NCI-H2227 (cell line): ENCODE data around the gene OR4E1.
"Not testable (repeated sequence)": the region's sequence is repeated elsewhere in the genome, so short reads cannot be mapped to it uniquely, and the experiment has no call there.

ENCODE experiments used
- DNase-seq: peaks from one replicate; lab custom pipeline; 2025; ENCODE audit not compliant: unreplicated experiment; lab: John Stamatoyannopoulos, UW

Gene OR4E1

DNA sequence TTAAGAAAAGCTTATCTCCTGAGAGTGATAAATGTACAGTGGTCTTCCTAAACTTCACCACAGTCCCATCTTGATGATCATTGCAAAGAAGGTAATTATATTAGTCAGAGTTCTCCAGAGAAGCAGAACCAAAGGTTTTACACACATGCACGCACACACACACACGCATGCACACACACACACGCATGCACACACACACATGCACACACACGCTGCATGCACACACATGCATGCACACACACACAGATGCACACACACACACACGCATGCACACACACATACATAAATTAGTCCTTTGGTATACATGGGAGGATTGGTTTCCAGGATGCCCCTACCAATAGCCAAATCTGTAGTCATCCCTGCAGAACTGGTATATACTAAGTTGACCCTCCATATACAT, 19.4 kb downstream of the OR4E1 start:
- no peak for DNase-seq

DNA sequence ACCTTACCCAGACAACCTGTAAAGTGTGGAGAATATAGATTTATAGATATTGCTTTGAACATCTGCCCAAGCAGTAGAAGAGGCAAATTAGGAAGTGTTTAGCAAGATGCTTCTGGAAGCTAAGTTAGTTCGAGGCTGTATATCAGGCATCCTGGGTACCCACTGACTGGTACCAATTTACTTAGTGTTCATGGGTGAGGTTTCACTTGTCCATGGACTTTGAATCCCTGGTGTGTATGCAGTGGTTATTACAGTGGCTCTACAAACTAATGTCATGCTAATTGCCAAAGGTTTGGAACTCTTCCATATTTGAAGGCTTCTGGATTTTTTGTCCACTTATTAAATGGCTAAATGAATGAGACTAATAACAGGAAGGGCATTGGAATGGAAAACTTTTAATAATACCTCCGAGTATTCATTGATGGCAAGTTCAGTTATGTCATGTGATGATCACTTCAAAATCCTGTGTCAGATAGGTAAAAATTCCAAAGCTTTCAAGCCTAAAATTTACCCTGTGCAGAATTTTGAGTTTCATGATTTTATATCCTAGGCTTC, 20.2 kb downstream of the OR4E1 start, which contains the start of gene OR4E2:
Gene OR4E2 (plus strand): TSS at position 505 of the 555 bp plus-strand sequence. CDS start 11,248 bp downstream, outside the sequence.
- DNase-seq: no peak

DNA sequence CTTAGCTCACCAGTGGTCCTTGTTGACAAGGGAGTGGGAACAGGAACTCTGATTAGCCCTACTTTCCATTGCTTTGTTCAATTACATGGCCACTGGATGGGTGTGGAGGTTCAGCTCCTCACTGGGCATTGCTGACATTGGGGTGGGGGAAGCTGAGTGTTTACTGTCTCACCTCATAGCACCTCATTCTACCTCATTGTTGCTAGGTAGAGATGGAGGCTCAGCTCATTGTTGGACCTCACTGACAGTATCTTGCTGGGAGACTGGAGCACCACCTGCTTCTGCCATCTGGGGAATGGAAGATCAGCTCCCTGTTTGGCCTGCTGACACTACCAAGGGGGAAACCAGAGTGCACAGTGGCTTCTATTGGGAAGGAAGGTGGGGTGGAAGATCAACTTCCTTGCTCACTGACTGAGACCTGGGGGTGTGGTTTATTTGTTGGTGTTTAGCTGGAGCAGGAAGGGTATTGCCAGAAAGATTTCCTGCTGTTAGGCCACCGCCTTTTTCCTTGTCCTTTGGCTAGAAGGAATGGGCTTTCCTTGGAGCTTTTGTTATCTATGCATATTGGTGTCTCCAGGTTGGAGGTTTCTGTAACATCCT, 21.3 kb downstream of the OR4E1 start:
- no peak for DNase-seq

DNA sequence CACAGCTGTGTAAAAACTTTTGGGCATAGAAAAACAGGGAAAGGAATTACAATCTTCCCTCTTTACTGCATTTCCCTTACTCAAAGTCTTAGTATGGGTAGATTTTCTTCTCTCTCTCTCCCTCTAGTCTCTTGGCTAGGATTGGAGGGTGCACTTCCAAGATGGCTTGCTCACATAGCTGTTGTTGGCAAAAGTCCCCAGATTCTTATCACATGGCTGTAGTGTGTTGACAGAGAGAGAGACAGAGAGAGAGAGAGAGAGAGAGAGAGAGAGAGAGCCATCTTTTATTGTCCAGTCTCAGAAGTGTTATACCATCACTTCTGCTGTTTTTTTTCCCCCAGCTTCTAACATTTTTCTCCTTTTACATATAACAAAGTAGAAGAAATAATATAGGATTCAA, 26.2 kb downstream of the OR4E1 start:
- no peak for DNase-seq

DNA sequence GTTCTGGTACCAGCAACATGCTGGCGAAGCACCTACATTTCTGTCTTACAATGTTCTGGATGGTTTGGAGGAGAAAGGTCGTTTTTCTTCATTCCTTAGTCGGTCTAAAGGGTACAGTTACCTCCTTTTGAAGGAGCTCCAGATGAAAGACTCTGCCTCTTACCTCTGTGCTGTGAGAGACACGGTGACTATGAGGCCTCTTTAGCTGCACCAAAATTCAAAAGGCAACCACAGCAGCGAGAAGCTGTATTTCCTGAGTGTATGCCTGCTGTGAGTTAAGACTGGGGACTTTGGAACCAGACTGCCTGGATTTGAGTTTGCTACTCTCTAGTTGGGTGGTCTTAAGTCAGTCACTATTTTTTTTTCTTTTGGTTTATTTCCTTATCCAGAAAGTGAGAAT, 30.2 kb downstream of the OR4E1 start:
- DNase-seq: no peak

DNA sequence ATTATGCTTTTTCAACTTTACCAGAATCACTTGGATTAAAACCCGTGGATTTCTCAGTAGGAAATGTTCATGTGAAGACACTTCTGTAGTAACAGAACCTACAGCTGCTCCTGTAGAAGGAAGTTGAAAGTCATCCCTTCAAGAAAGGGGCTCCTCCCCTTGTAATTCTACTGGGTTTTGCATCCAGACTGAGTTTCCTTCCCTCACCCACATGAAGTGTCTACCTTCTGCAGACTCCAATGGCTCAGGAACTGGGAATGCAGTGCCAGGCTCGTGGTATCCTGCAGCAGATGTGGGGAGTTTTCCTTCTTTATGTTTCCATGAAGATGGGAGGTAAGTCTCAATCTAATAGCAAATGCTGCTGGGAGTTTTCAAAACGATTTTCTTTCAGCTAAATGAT, 30.9 kb downstream of the OR4E1 start:
- no peak for DNase-seq

DNA sequence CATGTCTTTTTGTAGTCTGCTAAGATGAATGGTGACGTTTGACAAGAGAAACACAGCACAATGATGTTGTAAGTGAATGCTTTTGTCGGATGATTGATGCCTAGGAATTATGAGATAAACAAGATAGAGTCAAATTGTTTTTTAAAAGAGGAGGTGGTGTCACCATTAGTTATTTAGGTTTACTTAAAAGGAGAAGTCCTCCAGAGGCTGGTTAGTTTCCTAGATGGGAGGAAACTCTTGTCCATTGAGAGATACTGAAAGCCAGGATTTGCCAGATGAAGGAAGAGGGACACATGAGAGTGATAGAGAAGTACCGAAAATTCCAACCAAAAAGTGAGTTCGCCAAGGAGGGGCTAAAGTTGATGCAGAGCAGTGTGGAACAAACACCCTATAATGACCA, 38.8 kb downstream of the OR4E1 start, which contains the start of gene OR10G2:
Gene OR10G2 (minus strand): TSS at position 101 of the 400 bp plus-strand sequence. CDS start 98 bp downstream, at position 3.
- no peak for DNase-seq

DNA sequence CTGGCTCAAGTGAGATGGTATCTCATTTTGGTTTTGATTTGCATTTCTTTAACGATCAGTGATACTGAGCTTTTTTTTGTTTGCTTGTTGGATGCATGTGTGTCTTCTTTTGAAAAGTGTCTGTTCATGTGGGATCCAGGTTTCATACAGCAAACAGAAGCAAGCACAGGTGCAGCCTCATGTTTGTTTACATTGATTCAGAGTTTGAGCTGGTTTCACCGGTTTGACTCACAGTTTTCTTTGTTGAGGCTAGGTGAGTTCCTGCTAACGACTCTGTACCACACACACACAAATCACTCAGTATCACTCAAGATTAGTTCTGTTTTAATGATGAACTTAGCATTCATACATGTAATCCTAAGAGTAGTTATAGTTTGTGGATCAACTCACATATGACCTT, 42.5 kb downstream of the OR4E1 start:
- DNase-seq: no peak

DNA sequence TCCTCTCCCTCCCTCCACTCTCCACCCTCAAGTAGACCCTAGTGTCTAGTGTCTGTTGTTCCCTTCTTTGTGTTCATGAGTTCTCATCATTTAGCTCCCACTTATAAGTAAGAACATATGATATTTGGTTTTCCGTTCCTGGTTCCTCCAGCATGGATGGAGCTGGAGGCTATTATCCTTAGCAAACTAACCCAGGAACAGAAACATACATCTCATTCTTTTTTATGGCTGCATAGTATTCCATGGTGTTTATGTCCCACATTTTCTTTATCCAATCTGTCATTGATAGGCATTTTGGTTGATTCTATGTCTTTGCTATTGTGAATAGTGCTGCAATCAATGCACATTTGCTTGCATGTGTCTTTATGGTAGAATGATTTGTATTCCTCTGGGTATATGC, 43.1 kb downstream of the OR4E1 start:
- DNase-seq: not testable (repeated sequence)

DNA sequence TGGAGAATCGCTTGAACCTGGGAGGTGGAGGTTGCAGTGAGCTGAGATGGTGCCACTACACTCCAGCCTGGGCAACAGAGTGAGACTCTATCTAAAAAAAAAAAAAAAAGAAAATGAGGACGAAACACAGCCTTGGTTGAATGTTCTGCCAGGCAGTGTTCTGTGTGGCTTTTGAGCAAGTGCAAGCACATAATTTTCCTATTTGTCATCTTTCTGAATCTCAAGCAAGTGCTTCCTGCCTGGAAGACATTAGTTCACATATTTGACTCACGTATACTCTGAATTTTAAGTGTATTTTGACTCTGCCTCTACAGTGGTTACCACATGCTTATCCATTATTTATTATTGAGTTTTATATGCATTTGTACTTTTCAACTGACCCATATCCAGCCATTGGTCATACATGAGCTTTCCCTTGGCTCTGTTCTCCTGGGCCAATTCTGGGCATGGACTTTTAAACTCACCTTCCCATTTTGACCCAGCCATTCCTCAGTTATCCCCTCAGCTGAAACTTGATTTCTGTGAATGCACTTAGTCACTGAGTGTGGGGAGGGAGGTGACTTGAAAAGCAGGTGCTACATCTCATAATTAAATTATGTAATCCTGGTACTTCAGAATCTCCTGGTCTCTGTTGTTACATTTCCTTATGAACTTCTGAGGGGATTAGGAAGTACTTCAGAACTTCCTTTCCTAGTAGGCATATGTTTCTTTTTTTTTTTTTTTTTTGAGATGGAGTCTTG, 47.0 kb downstream of the OR4E1 start:
- DNase-seq: no peak
